GM12892 (cell line): ENCODE measurements around the gene PAQR3.

ENCODE experiments used
- POLR2A ChIP-seq: IDR thresholded peaks from 2 replicates; pipeline ENCODE4 v1.6.1; 2011; ENCODE audit warnings: low read depth, low read length, control low read depth
- POLR2AphosphoS5 ChIP-seq: IDR thresholded peaks from 2 replicates; pipeline ENCODE4 v1.6.1; 2011; ENCODE audit warnings: low read depth, low read length, control low read depth
- TAF1 ChIP-seq: IDR thresholded peaks from 2 replicates; pipeline ENCODE4 v1.6.1; 2011; ENCODE audit warnings: low read depth, mild to moderate bottlenecking, control low read depth, low read length, borderline replicate concordance

GRCh38 chr4:78870056-78870455, 69.2 kb downstream of the PAQR3 start:
- TF ChIP-seq TAF1: no peak
- no peak for TF ChIP-seq POLR2A
- TF ChIP-seq POLR2AphosphoS5: no peak
